ENCODE data around the gene PRR19.

Gene PRR19

DNA sequence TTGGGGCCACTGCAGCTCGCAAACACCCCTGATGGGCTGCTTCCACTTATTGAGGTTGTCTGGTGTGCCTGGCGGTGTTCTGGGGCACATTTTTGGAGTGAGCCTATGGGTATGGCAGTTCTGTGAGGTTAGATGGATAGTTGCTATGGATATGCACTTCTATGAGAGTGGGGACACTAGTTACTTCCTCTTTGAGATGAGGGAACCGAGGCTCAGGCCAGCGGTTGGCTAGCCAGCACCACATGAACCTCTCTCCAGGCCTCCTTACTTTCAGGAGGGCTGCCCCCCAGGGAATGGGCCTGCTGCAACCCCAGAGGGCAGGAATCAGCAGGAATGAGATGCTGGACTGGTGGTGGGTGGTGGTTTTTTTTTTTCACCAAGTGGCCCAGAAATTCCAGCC is 13.5 kb upstream of the PRR19 start:
- no peaks in the 10 kb centered on the region for H3K9me3 ChIP-seq (ENCODE audit: insufficient read depth, low read length)
- no peak overlapping the region for H3K9ac ChIP-seq (ENCODE audit: low read length)
- no peak overlapping the region for H3K27ac ChIP-seq (ENCODE audit: low read depth, low read length)
- no peaks in the 10 kb centered on the region for H3K27me3 ChIP-seq (ENCODE audit: low read length)
- no peaks in the 10 kb centered on the region for H3F3A ChIP-seq (ENCODE audit: insufficient read depth)
- H3K79me2 ChIP-seq (ENCODE audit: insufficient read depth, low read length): peaks cover 15% of the 10 kb centered on the region; the same call in 1 of the 2 replicates
- H3K36me3 ChIP-seq (ENCODE audit: low read length): no peaks in the 10 kb centered on the region
- H4K20me1 ChIP-seq (ENCODE audit: low read depth, low read length): no peaks in the 10 kb centered on the region
- no peak overlapping the region for H2AFZ ChIP-seq (ENCODE audit: low read depth, low read length, severe bottlenecking)
- H3K4me3 ChIP-seq (ENCODE audit: insufficient read depth, low read length, poor library complexity, severe bottlenecking): no peak overlapping the region
- TF ChIP-seq, protein P1, sequence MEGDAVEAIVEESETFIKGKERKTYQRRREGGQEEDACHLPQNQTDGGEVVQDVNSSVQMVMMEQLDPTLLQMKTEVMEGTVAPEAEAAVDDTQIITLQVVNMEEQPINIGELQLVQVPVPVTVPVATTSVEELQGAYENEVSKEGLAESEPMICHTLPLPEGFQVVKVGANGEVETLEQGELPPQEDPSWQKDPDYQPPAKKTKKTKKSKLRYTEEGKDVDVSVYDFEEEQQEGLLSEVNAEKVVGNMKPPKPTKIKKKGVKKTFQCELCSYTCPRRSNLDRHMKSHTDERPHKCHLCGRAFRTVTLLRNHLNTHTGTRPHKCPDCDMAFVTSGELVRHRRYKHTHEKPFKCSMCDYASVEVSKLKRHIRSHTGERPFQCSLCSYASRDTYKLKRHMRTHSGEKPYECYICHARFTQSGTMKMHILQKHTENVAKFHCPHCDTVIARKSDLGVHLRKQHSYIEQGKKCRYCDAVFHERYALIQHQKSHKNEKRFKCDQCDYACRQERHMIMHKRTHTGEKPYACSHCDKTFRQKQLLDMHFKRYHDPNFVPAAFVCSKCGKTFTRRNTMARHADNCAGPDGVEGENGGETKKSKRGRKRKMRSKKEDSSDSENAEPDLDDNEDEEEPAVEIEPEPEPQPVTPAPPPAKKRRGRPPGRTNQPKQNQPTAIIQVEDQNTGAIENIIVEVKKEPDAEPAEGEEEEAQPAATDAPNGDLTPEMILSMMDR (IDR thresholded peaks at IDR 0.05; ENCODE audit: insufficient read depth, low read length, poor library complexity, severe bottlenecking): no peak
- no peak for TF ChIP-seq EZH2phosphoT487 (conservative IDR thresholded peaks at IDR 0.05; ENCODE audit: low read length)
- H3K9me2 ChIP-seq (replicated peaks; ENCODE audit: insufficient read depth, low read length): no peaks in the 10 kb centered on the region
- no peak overlapping the region for H3K4me2 ChIP-seq (ENCODE audit: low read depth, low read length, poor library complexity, severe bottlenecking)

DNA sequence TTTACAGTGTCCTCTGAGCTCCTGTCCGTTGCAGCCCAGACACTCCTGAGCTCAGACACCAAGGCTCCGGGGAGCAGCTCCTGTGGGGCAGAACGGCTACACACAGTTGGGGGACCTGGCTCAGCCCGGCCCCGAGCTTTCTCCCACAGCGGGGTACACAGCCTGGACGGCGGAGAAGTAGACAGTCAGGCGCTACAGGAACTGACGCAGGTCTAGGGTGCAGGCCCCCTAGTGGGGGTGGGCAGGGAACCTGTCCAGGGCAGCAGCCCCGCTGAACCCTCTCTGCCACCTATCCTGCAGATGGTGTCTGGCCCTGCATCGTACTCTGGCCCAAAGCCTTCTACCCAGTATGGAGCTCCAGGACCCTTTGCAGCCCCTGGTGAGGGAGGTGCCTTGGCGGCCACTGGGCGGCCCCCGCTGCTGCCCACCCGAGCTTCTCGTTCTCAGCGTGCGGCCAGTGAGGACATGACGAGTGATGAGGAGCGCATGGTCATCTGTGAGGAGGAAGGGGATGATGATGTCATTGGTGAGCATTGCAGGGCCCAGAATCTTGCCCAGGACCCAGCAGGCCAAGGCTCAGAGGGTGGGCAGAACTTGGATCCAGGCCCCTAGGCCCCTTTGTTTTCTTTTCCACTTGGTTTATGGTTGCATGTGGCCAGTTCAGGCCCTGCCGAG is 12.9 kb upstream of the PRR19 start:
- Histone ChIP-seq H2AFZ (ENCODE audit: low read depth, low read length, severe bottlenecking) (no peak overlapping the region), H3K9ac (ENCODE audit: low read length) (no peak overlapping the region), H3F3A (ENCODE audit: insufficient read depth) (no peaks in the 10 kb centered on the region), H3K27ac (ENCODE audit: low read depth, low read length) (no peak overlapping the region), H3K27me3 (ENCODE audit: low read length) (no peaks in the 10 kb centered on the region), H3K9me3 (ENCODE audit: insufficient read depth, low read length) (no peaks in the 10 kb centered on the region), H4K20me1 (ENCODE audit: low read depth, low read length) (no peaks in the 10 kb centered on the region), H3K4me2 (ENCODE audit: low read depth, low read length, poor library complexity, severe bottlenecking) (no peak overlapping the region), H3K4me3 (ENCODE audit: insufficient read depth, low read length, poor library complexity, severe bottlenecking) (no peak overlapping the region), H3K36me3 (ENCODE audit: low read length) (no peaks in the 10 kb centered on the region), H3K79me2 (ENCODE audit: insufficient read depth, low read length) (peaks cover 15% of the 10 kb centered on the region; the same call in 1 of the 2 replicates), H3K9me2 (replicated peaks; ENCODE audit: insufficient read depth, low read length) (no peaks in the 10 kb centered on the region)
- TF ChIP-seq EZH2phosphoT487 (conservative IDR thresholded peaks at IDR 0.05; ENCODE audit: low read length): no peak
- TF ChIP-seq, protein P1 (IDR thresholded peaks at IDR 0.05; ENCODE audit: insufficient read depth, low read length, poor library complexity, severe bottlenecking): no peak

DNA sequence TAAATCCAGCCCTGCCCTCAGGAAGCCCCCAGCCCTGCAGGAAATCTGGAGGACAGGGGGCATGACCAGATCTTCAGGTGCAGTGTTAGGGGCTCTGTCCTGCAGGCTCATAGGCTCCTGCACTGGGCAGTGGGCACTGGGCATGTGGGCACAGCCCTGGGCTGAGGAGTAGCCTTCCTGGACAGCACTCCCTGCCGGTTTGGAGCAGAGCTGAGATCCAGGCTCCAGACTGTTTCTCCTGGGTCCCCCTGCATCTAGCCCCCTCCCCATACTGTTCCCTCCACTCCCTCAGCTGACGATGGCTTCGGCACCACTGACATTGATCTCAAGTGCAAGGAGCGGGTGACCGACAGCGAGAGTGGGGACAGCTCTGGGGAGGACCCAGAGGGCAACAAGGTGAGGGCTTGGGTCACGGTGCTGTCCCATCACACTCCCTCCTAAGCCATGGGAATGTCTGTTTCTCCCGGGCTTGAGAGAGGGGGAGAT is 12.3 kb upstream of the PRR19 start:
- H3K4me3 ChIP-seq (ENCODE audit: insufficient read depth, low read length, poor library complexity, severe bottlenecking): no peak overlapping the region
- H3F3A ChIP-seq (ENCODE audit: insufficient read depth): no peaks in the 10 kb centered on the region
- H3K9ac ChIP-seq (ENCODE audit: low read length): no peak overlapping the region
- H3K9me3 ChIP-seq (ENCODE audit: insufficient read depth, low read length): no peaks in the 10 kb centered on the region
- H3K27me3 ChIP-seq (ENCODE audit: low read length): no peaks in the 10 kb centered on the region
- H2AFZ ChIP-seq (ENCODE audit: low read depth, low read length, severe bottlenecking): no peak overlapping the region
- no peaks in the 10 kb centered on the region for H3K36me3 ChIP-seq (ENCODE audit: low read length)
- no peak overlapping the region for H3K4me2 ChIP-seq (ENCODE audit: low read depth, low read length, poor library complexity, severe bottlenecking)
- H3K9me2 ChIP-seq (replicated peaks; ENCODE audit: insufficient read depth, low read length): no peaks in the 10 kb centered on the region
- peaks cover 14% of the 10 kb centered on the region; the same call in 1 of the 2 replicates for H3K79me2 ChIP-seq (ENCODE audit: insufficient read depth, low read length)
- no peak overlapping the region for H3K27ac ChIP-seq (ENCODE audit: low read depth, low read length)
- TF ChIP-seq EZH2phosphoT487 (conservative IDR thresholded peaks at IDR 0.05; ENCODE audit: low read length): no peak
- TF ChIP-seq, protein P1 (IDR thresholded peaks at IDR 0.05; ENCODE audit: insufficient read depth, low read length, poor library complexity, severe bottlenecking): no peak
- no peaks in the 10 kb centered on the region for H4K20me1 ChIP-seq (ENCODE audit: low read depth, low read length)

Data from SU-DHL-6 (cell line).